ENCODE measurements around the gene IL31. TPM values are rescaled to one million over a fixed set of nuclear protein-coding genes. Genes with fewer than 3 reads are reported as not detected.
"Not testable (repeated sequence)": the region's sequence is repeated elsewhere in the genome, so short reads cannot be mapped to it uniquely, and the experiment has no call there.

IL31 gene
- total RNA-seq, 1 donor from 2014 or later = not detected

DNA sequence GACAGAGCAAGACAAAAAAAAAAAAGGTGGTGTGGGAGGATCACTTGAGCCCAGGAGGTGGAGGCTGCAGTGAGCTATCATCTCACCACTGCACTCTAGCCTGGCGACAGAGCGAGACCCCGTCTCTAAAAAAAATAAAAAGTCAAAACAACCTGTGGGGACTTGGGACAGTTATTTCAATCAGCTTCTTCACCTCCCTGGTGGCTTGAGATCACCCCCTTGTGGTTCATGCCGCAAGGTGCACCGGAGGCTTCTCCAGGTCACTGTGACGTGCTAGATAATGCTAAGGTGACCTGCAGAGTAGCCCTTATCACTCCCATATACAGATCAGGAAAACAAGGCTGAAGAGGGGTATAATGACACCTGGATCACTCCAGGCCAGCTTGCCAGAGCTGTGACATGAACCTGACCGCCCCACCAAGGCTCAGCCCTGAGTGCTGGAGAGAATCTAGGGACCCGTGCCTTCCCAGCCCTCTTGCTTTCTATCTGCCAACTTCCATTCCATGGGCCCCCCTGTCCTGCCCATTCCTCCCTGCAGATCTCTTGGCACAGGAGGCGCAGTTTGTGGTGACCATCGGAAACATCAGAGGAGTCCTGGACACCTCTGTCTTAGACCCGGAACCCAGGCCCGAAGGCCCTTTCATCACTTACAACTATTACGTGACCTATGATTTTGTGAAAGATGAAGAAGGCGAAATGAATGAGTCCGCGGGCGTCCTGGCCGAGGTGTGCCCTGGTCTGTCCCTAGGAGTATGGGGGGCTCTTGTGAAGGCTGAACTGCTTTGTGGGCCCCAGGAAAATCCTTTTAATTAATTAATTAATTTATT lies 17.0 kb upstream of the IL31 start:
- peak; percentile 88 for DNase-seq

- DNase-seq = no peak
Observed at GRCh38 chr12:122189626-122190475, 15.8 kb upstream of the IL31 start.

DNA sequence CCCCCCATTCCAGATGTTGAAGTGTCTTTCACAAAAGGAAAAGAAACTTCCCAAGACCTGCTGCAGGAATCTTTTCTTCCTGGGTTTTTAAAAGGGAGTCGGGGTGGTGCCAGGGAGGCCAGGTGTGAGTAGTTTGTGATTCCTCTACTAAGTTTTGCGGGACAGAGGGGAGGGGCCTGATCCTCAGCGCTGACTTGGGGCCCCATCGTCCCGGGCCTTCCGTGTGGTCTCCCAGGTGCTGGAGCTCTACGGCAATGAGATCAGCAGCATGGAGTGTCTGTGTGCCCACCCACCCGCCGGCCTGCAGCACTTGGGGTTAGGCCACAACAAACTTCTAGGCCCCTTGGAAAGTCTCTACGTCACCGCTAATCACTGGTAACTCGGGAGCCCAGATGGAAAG lies 13.4 kb upstream of the IL31 start:
- DNase-seq = no peak

DNA sequence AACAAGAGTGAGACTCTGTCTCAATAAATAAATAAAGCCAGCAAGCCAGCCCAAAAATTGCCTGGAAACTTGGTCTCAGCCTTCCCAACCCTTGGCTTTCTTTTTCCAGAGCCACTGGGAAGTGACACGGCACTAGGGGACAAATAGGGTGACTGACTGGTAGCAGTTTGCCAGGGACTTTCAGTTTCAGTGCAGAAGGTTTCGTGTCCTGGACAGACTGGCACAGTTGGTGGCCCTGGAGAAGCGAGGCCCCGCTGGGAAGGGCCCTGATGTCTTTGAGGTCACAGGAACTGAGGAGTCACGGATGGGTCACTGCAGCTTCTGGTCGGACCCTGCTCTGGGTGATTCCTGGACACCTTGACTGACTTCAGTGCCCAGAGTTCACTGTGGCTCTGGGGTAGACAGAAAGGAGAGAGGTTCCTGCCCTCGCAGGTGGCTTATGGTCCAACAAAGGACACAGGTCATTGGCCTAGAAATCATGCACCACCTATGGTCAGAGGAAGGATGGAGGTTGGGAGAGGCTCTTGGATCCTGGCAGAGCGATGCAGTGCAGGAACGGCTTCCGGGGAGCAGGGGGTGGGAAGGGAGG lies 11.6 kb upstream of the IL31 start:
- DNase-seq = no peak

DNA sequence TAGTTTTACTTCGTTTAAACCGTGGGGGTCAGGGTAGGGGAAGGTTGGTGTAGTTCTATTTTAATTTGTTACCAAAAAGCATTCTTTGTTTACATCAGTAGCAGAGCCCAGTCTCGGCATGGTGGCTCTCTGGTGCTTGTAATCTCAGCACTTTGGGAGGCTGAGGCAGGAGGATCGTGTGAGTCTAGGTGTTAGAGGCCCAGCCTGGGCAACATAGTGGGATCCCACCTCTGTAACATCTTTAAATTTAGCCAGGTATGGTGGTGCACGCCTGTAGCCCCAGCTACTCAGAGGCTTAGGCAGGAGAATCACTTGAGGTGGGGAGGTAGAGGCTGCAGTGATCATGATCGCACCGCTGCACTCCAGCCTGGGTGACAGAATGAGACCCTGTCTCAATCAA lies 11.1 kb upstream of the IL31 start:
- DNase-seq = no peak

DNA sequence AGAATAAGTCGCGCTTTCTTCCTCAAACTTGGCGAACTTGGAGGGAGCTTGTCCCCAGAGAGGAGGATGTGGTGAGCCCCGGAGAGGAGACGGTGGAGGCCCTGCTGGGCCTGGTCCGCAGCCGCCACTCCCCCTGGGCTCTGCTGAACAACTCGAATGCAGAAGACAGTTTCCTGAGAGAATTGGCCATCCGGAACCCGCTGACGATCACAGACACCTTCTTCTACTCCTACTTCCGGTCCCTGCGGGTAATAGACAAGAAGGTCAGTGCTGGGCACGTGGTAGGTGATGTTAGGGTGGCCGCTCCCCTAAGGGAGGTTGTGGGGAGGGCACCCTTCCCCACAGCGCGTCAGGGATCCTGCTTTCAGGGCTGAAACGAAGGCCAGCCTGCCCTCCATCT lies 10.5 kb upstream of the IL31 start:
- DNase-seq = no peak

DNA sequence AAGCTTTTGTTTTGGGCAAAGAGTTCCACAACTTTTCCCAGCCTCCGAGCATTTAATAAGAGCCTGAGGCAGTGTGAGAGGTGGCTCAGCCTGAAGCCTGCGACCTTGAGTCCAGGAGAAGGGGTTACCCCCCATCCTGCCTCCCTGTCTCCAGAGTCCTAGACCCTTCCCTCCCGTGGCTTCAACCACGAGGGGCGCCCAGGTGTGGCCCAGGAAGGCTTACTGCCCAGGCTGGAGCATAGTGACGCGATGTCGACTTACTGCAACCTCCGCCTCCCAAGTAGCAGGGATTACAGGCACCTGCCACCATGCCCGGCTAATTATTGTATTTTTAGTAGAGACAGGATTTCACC lies 9.5 kb upstream of the IL31 start:
- DNase-seq = no peak

DNA sequence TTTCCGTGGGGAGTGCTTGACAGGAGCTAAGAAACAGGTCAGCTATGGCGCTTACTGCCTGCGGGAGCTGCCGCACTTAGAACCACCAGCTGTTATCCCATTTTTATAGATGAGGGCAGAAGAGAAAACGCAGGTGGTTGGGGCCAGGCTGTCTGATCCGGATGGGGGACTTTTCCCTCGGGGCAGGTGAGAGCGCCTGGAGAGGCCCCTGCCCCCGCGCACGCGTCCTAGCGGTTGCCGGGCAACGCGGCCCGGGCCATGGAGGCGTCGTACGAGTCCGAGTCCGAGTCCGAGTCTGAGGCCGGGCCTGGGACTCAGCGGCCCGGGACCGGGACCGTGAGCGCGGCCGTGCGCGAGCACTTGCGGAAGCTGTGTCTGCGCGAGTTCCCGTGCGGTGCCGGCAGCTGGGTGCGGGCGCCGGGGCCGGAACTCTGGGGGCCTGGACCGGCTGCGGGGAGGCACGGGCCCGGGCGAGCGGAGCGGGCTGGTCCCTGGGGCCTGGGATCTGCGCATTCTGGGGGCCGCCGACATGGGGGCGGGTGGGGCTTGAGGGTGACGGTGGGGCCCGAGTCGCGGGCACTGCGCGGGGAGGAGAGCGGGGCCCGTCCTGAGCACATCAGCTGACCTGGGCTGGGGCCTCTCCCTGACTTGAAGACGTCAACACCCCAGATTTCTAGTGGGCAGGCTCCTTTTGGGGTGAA lies 9.0 kb upstream of the IL31 start, which contains the start of gene LRRC43:
Gene LRRC43, plus strand, starts transcription at position 237 of the 701 bp plus-strand sequence. Its CDS starts 22 bp downstream, at position 259.
- peak; percentile 56 for DNase-seq

GRCh38 chr12:122176473-122176872 lies 2.5 kb upstream of the IL31 start:
- not testable (repeated sequence) for DNase-seq

DNA sequence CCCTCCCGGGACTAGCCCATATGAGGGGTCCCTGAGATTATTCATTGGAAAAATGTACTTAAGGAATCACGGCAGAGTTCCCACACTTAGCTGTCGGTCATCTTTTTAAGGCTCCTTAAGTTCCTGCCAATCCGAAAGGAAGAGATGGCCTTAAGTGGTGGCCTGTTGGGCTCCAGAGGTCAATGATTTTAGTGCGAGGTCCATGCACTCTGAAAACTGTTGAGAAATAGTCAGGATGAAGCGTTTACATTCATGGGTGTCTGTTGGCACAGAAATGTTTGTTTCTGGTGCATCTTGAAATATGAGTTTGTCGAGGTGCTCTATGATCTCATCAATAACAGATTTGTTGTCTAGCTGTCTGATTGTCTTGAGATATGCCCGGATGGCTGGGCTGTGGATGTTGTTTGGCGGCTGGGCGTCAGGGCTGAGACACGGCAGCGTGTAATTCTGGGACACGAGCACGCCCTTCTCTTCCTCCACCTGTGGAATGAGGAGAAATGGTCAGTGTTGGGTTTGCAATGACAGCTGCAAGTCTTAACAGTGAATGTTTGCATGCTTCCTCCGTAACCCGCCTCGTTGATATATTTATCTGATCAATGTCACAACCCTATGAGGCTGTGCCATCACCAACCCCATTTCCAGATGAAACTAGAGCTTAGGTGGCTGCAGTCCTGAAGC lies 1.6 kb downstream of the IL31 start:
- no peak for DNase-seq

- DNase-seq = no peak
Observed at GRCh38 chr12:122171399-122171798, 2.6 kb downstream of the IL31 start.

- no peak for DNase-seq
Observed at GRCh38 chr12:122168492-122168891, 5.5 kb downstream of the IL31 start.

DNA sequence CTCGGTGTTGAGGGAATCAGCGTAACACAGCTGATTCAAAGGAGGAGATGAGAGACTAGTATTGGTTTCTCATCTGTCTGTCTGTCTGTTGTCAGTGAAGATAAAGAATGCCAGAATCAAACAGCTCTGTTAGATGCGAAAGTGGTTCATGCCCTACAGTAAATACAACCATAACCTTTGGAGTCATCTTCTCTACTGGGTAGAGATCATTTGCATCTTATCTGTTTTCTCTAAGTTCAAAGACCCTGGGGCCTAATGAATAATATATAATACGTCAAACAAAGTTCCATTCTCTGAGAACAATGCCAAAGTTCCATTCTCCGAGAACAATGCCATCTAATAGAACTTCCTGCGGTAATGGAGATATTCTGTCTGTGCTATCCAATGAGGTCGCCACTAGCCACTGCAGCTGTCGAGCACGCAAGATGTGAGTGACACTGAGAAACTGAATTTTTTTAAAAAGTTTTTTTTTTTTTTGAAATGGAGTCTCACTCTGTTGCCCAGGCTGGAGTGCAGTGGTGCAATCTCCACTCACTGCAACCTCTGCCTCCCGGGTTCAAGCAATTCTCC lies 6.6 kb downstream of the IL31 start:
- peak; percentile 77 for DNase-seq

GRCh38 chr12:122166422-122167349 lies 7.3 kb downstream of the IL31 start:
- no peak for DNase-seq

GRCh38 chr12:122162976-122163375 lies 11.0 kb downstream of the IL31 start:
- DNase-seq = no peak

- DNase-seq = no peak
Observed at GRCh38 chr12:122161682-122162081, 12.3 kb downstream of the IL31 start.

DNA sequence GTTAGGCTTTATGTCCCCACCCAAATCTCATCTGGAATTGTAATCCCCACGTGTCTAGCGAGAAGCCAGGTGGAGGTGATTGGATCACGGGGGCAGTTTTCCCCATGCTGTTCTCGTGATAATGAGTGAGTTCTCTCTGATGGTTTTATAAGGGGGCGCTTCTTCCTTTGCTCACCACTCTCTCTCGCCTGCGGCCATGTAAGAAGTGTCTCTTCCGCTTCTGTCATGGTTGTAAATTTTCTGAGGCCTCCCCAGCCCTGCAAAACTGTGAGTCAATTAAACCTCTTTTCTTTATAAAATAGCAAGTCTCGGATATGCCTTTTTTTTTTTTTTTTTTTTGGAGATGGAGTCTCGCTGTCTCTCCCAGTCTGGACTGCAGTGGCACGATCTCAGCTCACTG lies 13.3 kb downstream of the IL31 start:
- DNase-seq = no peak

DNA sequence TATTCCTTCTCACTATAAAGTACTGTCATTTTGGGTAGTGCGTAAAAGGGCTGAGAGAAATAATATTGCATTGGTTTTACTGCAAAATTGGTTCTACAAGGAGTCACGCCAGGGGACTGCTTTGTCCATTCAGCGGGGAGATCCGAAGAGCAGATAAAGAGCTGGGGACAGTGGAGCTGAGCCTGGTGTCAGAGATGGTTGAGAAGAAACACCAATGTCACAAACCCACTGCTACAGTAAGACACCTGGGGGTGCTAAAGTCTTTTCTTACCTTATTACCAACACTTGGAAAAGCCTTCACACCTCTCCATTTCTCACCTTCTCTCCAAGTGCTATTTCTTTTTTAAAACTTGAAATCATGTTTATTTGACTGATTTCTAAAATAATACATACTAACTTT lies 14.1 kb downstream of the IL31 start:
- DNase-seq = no peak

GRCh38 chr12:122158700-122159285 lies 15.2 kb downstream of the IL31 start:
- no peak for DNase-seq

DNA sequence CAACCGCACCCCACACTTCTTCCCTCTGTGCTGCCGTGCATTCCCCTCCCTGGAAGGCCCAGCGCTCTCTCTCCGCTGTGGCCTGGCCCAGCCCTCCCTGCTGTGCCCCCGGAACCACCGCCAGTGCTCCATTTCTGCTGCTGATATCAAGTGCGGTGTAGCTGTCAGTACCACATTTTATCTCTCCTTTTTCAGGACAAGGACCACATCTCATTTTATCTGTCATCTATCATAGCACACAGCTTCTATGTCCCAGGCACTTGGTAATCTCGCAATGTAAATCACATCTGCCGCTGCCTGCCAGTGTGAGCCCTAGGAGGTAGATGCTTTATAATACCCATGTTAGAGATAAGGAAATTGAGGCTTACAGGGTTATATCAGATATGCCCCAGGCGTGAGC lies 18.3 kb downstream of the IL31 start:
- DNase-seq = no peak
